Measurements from ENCODE around the gene ZBTB7C.

The ZBTB7C gene

DNA sequence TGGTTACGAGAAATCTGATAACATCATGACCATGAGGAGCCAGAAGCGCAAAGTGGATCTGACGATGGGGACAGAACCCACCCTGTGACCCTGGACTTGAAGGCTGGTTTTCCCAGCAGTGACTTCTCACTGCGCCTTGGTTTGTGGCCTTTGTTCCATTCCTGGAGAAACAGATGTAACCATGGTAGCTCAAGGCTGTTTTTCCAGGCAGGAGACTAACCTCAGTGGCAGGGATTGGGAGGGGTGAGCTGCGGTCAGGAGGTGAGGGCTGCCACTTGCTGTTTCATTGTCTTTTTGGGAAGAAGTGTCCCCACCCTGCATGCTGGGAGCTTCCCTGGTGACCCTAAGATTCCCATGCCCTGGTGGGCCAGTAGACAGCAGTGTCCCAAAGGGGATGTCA, 362.3 kb downstream of the ZBTB7C start:
- DNase-seq = no peak

- no peak for DNase-seq
Measured at GRCh38 chr18:48045744-48046143, 363.4 kb downstream of the ZBTB7C start.

GRCh38 chr18:48044944-48045343, 364.2 kb downstream of the ZBTB7C start:
- no peak for DNase-seq

DNA sequence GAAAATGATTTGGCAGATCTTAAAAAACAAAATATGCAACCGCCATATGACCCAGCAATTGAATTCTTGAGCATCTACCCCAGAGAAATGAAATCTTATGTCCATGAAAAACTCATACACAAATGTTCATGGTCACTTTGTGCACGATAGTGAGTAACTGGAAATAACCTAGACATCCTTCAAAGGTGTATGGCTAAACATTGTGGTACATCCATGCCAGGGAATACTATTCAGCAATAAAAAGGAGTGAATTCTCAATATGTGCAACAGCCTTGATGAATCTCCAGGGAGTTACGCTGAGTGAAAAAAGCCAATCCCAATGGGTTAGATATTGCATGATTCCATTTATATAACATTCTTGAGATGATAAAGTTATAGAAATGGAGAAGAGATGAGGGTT, 366.0 kb downstream of the ZBTB7C start:
- no peak for DNase-seq

GRCh38 chr18:48042431-48042830, 366.8 kb downstream of the ZBTB7C start:
- no peak for DNase-seq

GRCh38 chr18:48040457-48041110, 368.6 kb downstream of the ZBTB7C start:
- DNase-seq = no peak

DNA sequence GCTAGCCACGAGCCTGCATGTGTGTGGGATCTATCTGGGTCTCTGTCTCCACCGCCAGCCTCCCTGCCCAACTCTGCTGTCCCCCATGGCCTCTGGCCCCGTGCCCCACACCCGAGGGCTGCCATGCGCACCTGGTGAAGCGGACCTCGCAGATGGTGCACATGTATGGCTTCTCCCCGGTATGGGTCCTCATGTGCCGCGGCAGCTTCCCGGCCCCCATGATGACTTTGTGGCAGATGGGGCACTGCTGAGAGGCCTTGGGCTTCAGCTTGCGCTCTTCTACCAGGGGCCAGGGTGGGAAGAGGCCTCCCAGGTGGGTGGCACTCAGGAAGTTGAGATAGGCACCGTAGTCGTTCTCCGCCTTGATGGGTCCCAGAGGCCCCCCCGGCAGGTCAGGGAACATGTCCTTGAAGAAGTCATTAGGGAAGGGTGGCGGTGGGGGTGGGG, 369.4 kb downstream of the ZBTB7C start:
- DNase-seq = no peak

GRCh38 chr18:48038636-48039035, 370.5 kb downstream of the ZBTB7C start:
- no peak for DNase-seq

DNA sequence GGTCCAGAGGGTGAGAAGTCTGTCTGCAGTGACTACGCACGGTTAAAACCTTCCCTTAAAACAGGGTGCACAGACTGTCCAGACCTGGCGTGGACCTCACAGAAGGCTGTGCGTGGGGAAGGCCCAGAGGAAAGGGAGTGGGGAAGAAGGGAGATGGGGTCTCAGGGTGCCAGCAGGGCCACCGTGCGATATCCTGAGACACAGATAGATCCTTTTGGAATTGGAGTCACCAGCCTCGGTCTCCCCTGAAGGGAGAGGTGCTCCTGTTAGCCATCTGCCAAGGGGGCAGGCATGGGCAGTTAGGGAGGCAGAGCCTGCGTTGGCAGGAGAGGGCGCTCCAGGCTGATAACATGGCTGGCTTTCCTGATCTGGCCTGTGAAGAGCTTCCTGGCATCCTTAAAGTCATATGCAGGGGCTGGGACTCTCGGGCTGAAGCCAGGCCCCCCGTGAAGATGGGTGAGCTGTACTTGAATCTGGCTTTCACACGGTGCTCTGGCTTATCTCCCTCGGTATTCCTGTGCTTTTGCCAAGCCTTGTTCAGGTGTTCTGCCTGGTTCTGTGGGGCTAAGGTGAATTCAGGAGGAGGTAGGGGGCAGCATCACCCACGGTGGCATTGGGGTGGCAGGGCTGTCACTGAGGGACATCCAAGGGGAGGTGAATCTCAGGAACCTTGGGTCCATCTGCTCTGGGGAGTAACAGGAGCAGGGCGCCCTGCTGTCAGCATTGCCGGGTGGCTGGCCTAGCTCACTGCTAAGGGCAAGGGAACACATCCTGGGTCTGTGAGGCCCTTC, 371.5 kb downstream of the ZBTB7C start:
- DNase-seq = no peak

DNA sequence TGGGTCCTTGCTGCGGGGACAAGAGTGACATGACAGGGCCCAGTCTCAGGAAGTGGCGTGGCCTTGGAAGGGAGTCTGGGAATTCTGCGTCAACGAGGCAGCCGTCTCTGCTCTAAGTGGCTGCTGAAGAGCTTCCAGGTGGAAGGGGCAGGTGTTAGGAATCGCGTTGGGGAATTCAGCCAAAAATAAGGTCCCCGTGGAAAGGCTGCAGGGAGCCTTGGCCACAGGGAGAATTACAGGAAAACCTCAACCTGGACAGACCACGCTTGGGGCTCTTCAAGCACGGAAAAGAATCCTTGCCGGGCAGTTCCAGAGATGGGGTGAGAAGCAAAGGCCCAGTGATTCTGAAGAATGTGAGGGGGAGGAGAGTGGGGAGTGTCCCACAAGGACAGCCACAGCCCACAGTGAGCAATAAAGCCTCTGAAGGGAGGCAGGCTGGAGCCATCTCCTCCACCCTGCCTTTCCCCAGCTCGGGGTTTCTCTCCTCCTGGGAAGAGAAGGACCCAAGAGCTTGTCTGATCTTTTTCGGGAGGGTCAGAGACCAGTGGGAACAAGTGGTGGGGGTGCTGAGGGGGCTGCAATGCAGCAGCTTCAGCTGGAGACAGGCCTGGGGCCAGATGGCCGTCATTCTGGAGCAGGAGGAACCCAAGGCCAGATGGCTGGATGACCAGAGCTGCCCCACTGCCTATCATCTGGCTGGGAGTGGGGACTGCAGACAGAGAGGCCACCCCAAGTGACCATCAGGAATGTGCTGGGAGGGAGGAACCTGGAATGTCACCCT, 372.4 kb downstream of the ZBTB7C start:
- DNase-seq = no peak

DNA sequence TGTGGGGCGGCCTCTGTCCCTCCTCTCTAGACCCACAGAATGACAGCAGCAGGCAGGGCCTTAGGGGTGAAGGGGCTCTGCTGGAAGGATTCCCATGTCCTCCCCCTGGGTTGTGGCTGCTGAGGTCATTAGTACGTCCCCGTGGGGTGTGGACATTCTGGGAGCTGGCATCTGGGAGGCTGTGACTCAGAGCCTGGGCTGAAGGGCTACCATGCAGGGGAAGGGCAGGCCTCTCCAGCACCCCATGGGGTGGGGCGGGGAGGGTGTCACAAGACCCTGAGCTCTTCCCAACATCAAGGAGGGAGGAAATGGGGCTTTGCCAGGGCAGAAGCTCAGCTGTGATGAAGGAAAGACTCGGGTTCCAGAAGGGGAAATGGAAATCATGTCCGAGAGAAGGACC, 373.0 kb downstream of the ZBTB7C start:
- DNase-seq = no peak

DNA sequence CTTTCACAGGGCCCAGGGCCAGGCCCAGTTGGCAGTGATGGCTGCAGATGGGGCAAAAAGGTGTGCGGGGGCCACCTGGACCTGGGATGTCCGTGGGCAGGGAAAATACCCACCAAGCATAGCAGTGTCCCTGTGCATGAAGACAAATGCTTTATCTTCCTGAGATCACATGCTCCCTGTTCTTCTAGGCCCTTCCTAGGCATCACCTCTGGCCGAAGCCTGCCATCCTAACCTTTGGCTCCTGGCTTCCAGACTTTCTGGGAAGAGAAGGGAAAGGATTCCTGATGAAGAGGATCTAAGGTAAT, 373.7 kb downstream of the ZBTB7C start:
- DNase-seq = no peak

DNA sequence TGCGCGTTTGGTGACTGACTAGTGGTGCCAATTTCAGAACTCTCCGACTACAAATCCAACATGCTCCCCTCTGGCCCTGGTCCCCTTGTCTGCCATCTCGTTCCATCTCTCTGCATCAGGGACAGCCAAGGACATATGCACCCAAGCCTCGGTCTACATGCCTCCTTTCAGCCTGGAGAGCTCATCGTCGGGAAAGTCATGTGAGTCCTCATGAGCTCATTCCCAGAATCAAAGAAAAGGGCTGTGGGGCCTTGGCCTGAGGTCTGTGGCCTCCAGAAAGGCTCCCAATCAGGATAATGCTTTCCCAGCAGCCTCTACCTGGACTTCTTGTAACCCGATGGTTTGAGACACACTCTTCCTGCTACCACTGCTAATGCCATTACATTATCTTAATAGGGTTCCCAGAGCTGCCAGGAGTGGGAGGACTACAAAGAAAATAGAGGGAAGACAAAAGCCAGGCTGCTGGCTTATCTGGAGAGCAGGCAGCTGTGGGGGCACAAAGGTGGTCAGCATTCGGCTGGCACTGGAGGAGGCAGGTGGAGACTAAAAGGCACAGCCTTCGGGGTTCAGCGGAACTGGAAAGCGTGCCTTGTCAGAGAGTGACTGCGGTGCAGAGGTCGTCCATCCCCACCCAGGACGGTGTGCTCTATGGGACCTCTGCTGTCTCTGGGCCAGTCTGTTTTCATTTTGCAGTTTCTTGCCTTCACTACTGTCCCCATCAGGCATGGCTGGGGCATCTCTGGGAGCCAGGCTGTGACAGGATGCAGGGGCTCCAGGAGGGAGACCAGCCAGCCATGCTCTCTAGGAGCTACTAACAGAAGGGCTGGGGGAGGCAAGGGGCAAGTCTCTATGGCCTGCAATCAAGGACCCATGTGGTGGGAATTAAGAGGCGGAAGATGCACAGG, 374.3 kb downstream of the ZBTB7C start:
- DNase-seq = no peak

GRCh38 chr18:48033790-48034650, 375.2 kb downstream of the ZBTB7C start:
- DNase-seq = no peak

GRCh38 chr18:48032876-48033789, 376.1 kb downstream of the ZBTB7C start:
- DNase-seq = no peak

DNA sequence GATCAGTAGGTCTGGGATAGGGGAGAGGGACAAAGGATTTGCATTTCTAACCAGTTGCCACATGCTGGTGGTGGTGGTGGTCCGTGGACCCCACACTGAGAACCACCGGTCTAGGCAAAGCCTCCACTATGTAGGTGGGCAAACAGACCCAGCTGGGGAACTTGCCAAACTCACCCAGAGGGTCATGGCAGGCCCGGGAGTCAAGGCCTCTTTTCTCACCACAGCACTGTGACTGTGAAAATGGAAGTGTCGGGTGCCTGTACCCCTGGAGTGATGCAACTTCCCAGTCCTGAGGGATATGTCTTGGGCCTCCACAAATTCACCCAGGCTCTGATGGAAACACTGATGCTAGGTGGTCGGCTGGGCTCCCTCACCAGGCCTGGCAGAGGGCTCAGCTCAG, 377.5 kb downstream of the ZBTB7C start:
- no peak for DNase-seq

DNA sequence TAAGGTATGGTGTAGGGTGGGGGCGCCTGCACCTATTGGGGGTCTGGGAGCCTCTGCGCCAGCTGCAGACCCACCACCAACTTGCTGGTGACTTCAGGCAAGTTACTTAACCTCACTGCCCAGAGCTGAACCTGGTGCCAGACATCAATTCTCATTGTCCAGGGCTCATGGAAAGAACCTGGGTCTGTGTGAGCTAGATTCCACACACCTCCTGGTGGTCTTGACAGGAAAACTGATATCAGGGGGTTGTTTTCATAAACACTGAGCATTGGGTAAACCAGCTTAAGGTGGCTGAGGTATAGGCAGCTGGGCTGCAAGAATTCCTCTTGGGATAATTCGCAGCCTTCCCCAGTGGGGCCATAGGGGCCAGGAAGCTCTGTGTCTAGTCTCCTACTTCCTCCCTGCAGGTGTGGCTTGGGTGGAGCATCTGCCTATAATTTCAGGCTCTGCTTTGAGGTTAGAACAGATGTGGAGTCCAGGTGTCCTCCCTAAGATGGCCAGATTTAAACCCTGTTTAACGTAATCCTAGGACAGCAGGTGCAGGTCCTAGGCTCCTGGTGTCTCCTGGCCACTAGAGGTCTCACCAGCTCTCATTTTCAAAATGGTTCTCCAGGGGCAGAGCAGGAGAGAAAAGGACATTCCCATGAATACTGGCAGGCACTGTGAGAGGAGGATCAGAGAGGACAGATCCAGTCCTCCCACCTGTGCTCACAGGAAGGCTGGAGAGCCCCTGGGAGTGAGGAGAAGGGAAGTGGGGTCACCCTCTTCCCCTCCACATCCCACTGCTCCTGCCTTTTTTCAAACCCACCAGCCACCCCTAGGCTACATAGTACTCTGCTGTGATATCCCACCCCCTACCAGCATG, 378.3 kb downstream of the ZBTB7C start:
- DNase-seq = peak; percentile 69

GRCh38 chr18:48029296-48029986, 379.7 kb downstream of the ZBTB7C start:
- DNase-seq = no peak

- DNase-seq = no peak
Measured at GRCh38 chr18:48028696-48029095, 380.5 kb downstream of the ZBTB7C start.

Data from DMS153 (cell line).